Measurements from ENCODE around the gene OPRM1. TPM values are rescaled to one million over a fixed set of nuclear protein-coding genes. Genes with fewer than 3 reads are reported as not detected.

OPRM1 gene
- total and polyA plus RNA-seq, 2 of the 8 experiments (the other 6 are each of a cell fraction or from before 2014, with no cell fraction given), result not detected

DNA sequence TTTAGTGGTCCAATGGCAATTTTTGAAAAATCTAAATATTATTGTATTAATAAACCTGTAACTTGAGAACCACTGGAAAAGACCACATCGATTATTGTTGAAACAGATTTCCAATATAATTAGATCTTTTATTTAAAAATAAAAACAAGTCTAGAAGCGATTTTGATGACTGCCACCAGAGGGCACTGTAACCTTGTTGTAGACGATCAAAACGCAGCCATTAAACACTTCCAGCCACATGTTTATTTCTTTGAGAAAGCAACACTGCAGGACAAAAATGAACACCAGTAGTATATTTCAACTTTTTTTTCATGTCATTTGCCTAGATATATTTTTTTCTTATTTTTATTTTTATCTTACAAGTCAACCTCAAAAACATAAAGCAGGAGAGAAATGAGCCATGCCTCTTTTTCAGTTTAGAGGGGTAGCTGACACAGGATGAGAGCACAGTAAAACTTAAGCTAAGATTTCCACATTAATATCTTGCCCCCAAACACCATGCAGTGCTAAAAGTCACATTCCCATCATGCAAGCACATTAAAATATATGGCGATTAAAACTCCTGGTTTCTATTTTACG lies 115.4 kb downstream of the OPRM1 start (continued):
- TF ChIP-seq, protein P1, sequence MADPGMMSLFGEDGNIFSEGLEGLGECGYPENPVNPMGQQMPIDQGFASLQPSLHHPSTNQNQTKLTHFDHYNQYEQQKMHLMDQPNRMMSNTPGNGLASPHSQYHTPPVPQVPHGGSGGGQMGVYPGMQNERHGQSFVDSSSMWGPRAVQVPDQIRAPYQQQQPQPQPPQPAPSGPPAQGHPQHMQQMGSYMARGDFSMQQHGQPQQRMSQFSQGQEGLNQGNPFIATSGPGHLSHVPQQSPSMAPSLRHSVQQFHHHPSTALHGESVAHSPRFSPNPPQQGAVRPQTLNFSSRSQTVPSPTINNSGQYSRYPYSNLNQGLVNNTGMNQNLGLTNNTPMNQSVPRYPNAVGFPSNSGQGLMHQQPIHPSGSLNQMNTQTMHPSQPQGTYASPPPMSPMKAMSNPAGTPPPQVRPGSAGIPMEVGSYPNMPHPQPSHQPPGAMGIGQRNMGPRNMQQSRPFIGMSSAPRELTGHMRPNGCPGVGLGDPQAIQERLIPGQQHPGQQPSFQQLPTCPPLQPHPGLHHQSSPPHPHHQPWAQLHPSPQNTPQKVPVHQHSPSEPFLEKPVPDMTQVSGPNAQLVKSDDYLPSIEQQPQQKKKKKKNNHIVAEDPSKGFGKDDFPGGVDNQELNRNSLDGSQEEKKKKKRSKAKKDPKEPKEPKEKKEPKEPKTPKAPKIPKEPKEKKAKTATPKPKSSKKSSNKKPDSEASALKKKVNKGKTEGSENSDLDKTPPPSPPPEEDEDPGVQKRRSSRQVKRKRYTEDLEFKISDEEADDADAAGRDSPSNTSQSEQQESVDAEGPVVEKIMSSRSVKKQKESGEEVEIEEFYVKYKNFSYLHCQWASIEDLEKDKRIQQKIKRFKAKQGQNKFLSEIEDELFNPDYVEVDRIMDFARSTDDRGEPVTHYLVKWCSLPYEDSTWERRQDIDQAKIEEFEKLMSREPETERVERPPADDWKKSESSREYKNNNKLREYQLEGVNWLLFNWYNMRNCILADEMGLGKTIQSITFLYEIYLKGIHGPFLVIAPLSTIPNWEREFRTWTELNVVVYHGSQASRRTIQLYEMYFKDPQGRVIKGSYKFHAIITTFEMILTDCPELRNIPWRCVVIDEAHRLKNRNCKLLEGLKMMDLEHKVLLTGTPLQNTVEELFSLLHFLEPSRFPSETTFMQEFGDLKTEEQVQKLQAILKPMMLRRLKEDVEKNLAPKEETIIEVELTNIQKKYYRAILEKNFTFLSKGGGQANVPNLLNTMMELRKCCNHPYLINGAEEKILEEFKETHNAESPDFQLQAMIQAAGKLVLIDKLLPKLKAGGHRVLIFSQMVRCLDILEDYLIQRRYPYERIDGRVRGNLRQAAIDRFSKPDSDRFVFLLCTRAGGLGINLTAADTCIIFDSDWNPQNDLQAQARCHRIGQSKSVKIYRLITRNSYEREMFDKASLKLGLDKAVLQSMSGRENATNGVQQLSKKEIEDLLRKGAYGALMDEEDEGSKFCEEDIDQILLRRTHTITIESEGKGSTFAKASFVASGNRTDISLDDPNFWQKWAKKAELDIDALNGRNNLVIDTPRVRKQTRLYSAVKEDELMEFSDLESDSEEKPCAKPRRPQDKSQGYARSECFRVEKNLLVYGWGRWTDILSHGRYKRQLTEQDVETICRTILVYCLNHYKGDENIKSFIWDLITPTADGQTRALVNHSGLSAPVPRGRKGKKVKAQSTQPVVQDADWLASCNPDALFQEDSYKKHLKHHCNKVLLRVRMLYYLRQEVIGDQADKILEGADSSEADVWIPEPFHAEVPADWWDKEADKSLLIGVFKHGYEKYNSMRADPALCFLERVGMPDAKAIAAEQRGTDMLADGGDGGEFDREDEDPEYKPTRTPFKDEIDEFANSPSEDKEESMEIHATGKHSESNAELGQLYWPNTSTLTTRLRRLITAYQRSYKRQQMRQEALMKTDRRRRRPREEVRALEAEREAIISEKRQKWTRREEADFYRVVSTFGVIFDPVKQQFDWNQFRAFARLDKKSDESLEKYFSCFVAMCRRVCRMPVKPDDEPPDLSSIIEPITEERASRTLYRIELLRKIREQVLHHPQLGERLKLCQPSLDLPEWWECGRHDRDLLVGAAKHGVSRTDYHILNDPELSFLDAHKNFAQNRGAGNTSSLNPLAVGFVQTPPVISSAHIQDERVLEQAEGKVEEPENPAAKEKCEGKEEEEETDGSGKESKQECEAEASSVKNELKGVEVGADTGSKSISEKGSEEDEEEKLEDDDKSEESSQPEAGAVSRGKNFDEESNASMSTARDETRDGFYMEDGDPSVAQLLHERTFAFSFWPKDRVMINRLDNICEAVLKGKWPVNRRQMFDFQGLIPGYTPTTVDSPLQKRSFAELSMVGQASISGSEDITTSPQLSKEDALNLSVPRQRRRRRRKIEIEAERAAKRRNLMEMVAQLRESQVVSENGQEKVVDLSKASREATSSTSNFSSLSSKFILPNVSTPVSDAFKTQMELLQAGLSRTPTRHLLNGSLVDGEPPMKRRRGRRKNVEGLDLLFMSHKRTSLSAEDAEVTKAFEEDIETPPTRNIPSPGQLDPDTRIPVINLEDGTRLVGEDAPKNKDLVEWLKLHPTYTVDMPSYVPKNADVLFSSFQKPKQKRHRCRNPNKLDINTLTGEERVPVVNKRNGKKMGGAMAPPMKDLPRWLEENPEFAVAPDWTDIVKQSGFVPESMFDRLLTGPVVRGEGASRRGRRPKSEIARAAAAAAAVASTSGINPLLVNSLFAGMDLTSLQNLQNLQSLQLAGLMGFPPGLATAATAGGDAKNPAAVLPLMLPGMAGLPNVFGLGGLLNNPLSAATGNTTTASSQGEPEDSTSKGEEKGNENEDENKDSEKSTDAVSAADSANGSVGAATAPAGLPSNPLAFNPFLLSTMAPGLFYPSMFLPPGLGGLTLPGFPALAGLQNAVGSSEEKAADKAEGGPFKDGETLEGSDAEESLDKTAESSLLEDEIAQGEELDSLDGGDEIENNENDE (IDR thresholded peaks at IDR 0.05; ENCODE audit: insufficient replicate concordance, low read length), result no peak
- TF ChIP-seq KDM4A (IDR thresholded peaks at IDR 0.05; ENCODE audit: low read depth, low read length, severe bottlenecking), result no peak
- TF ChIP-seq, protein P2, sequence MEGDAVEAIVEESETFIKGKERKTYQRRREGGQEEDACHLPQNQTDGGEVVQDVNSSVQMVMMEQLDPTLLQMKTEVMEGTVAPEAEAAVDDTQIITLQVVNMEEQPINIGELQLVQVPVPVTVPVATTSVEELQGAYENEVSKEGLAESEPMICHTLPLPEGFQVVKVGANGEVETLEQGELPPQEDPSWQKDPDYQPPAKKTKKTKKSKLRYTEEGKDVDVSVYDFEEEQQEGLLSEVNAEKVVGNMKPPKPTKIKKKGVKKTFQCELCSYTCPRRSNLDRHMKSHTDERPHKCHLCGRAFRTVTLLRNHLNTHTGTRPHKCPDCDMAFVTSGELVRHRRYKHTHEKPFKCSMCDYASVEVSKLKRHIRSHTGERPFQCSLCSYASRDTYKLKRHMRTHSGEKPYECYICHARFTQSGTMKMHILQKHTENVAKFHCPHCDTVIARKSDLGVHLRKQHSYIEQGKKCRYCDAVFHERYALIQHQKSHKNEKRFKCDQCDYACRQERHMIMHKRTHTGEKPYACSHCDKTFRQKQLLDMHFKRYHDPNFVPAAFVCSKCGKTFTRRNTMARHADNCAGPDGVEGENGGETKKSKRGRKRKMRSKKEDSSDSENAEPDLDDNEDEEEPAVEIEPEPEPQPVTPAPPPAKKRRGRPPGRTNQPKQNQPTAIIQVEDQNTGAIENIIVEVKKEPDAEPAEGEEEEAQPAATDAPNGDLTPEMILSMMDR (IDR thresholded peaks at IDR 0.05; ENCODE audit: control extremely low read depth in 1 of 3, insufficient read depth in 1 of 3, low read depth in 1 of 3, low read length in 3 of 3), result peak in 2 of 3 experiments; percentile 45 to 64; a peak in 3 of 4 replicates
- TF ChIP-seq, protein P3, sequence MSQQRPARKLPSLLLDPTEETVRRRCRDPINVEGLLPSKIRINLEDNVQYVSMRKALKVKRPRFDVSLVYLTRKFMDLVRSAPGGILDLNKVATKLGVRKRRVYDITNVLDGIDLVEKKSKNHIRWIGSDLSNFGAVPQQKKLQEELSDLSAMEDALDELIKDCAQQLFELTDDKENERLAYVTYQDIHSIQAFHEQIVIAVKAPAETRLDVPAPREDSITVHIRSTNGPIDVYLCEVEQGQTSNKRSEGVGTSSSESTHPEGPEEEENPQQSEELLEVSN (IDR thresholded peaks at IDR 0.05), result no peak
- TF ChIP-seq SP4 (IDR thresholded peaks at IDR 0.05; ENCODE audit: low read length), result no peak
- no peak for TF ChIP-seq SUZ12 (IDR thresholded peaks at IDR 0.05; ENCODE audit: low read length)
- TF ChIP-seq GABPA (IDR thresholded peaks at IDR 0.05; ENCODE audit: borderline replicate concordance, insufficient read depth, low read length), result no peak

All from H1 (cell line).